Mesendoderm (in vitro differentiated cells): ENCODE data around the gene CHD6.

Experiments
- DNase-seq: peaks from one replicate; pipeline ENCODE4 v3.0.0; 2013
- H2AK5ac ChIP-seq: 2 replicates; pipeline ENCODE4 v1.6.1; 2013; ENCODE audit warnings: low read length, inconsistent platforms
- H2BK120ac ChIP-seq: 2 replicates; pipeline ENCODE4 v1.6.1; 2013; ENCODE audit warnings: low read depth, mild to moderate bottlenecking, low read length, moderate library complexity, mixed read lengths
- H2BK15ac ChIP-seq: replicated peaks from 2 replicates; pipeline ENCODE4 v1.6.1; 2013; ENCODE audit warnings: low read depth, mild to moderate bottlenecking, moderate library complexity
- H2BK5ac ChIP-seq: 2 replicates; pipeline ENCODE4 v1.6.1; 2013; ENCODE audit warnings: low read length, inconsistent platforms
- H3K18ac ChIP-seq: 2 replicates; pipeline ENCODE4 v1.6.1; 2013; ENCODE audit warnings: mild to moderate bottlenecking, low read length, mixed read lengths
- H3K23ac ChIP-seq: one replicate; pipeline ENCODE4 v1.6.1; 2013; ENCODE audit warnings: low read length
- H3K27ac ChIP-seq: 2 replicates; pipeline ENCODE4 v1.5.1; 2013; ENCODE audit warnings: low read depth, mild to moderate bottlenecking, inconsistent platforms, low read length, moderate library complexity
- H3K27me3 ChIP-seq: 2 replicates; pipeline ENCODE4 v1.6.1; 2013; ENCODE audit warnings: low read length, control low read depth, mild to moderate bottlenecking, inconsistent platforms; ENCODE audit not compliant: insufficient read depth, poor library complexity
- H3K36me3 ChIP-seq: 2 replicates; pipeline ENCODE4 v1.6.1; 2013; ENCODE audit warnings: low read length, inconsistent platforms; ENCODE audit not compliant: control insufficient read depth, insufficient read depth
- H3K4ac ChIP-seq: one replicate; pipeline ENCODE4 v1.6.1; 2013; ENCODE audit warnings: low read depth, mild to moderate bottlenecking, low read length, moderate library complexity
- H3K4me1 ChIP-seq: 2 replicates; pipeline ENCODE4 v1.6.1; 2013; ENCODE audit warnings: low read depth, low read length, inconsistent platforms; ENCODE audit not compliant: control insufficient read depth
- H3K4me2 ChIP-seq: 2 replicates; pipeline ENCODE4 v1.6.1; 2013; ENCODE audit warnings: low read length
- H3K4me3 ChIP-seq: 2 replicates; pipeline ENCODE4 v1.5.1; 2013; ENCODE audit warnings: mild to moderate bottlenecking, low read length
- H3K56ac ChIP-seq: one replicate; pipeline ENCODE4 v1.6.1; 2013; ENCODE audit warnings: low read length
- H3K79me1 ChIP-seq: 2 replicates; pipeline ENCODE4 v1.6.1; 2013; ENCODE audit warnings: low read length, inconsistent platforms
- H3K79me2 ChIP-seq: 2 replicates; pipeline ENCODE4 v1.6.1; 2013; ENCODE audit warnings: mild to moderate bottlenecking, low read length; ENCODE audit not compliant: control insufficient read depth, insufficient read depth
- H3K9ac ChIP-seq: 2 replicates; pipeline ENCODE4 v1.6.1; 2013; ENCODE audit warnings: low read length, inconsistent platforms
- H4K5ac ChIP-seq: one replicate; pipeline ENCODE4 v1.6.1; 2013; ENCODE audit warnings: low read length
- H4K8ac ChIP-seq: one replicate; pipeline ENCODE4 v1.6.1; 2013; ENCODE audit warnings: low read depth, mild to moderate bottlenecking, control low read depth, low read length, moderate library complexity
- WGBS: extraction: QIAGEN DNeasy Blood & Tissue Kit; methylation state at CpG from one replicate; pipeline ENCODE4 v1.1.7; 2013; ENCODE audit warnings: low lambda C conversion rate, missing lambda C conversion rate; ENCODE audit not compliant: insufficient coverage; ENCODE audit errors: extremely low coverage; 5-methylcytosine and 5-hydroxymethylcytosine counted together

Gene CHD6

GRCh38 chr20:41382791-41383305 lies 235.3 kb downstream of the CHD6 start:
- no CpG with 5 or more reads among the region's 7 CpGs for WGBS
- no peak for DNase-seq
- H3K27ac ChIP-seq: no peak overlapping the region

GRCh38 chr20:41380551-41381193 lies 237.5 kb downstream of the CHD6 start:
- H2BK5ac ChIP-seq: no peak overlapping the region
- no peak for DNase-seq
- H3K79me2 ChIP-seq: no peaks in the 10 kb centered on the region
- H3K4me1 ChIP-seq: no peaks in the 10 kb centered on the region
- no peaks in the 10 kb centered on the region for H3K79me1 ChIP-seq
- no peak overlapping the region for H3K56ac ChIP-seq
- H3K27me3 ChIP-seq: no peaks in the 10 kb centered on the region
- H3K23ac ChIP-seq: no peak overlapping the region
- no peak overlapping the region for H3K9ac ChIP-seq
- no peak overlapping the region for H2BK15ac ChIP-seq
- no CpG with 5 or more reads among the region's 12 CpGs for WGBS
- H2AK5ac ChIP-seq: no peak overlapping the region
- no peak overlapping the region for H3K27ac ChIP-seq
- no peak overlapping the region for H3K4me3 ChIP-seq
- H3K18ac ChIP-seq: no peak overlapping the region
- H3K36me3 ChIP-seq: no peaks in the 10 kb centered on the region
- no peak overlapping the region for H4K5ac ChIP-seq
- H4K8ac ChIP-seq: no peak overlapping the region
- no peak overlapping the region for H3K4ac ChIP-seq
- H2BK120ac ChIP-seq: no peak overlapping the region
- H3K4me2 ChIP-seq: no peak overlapping the region

More at GRCh38 chr20:41382791-41383305, 235.3 kb downstream of the CHD6 start:
- Histone ChIP-seq H3K79me2 (no peaks in the 10 kb centered on the region), H4K8ac (no peak overlapping the region), H2BK5ac (no peak overlapping the region), H2BK120ac (no peak overlapping the region), H3K4me1 (no peaks in the 10 kb centered on the region), H3K79me1 (no peaks in the 10 kb centered on the region), H3K23ac (no peak overlapping the region), H3K56ac (no peak overlapping the region), H3K18ac (no peak overlapping the region), H3K27me3 (no peaks in the 10 kb centered on the region), H2AK5ac (no peak overlapping the region), H3K4me3 (no peak overlapping the region), H3K4me2 (no peak overlapping the region), H4K5ac (no peak overlapping the region), H3K9ac (no peak overlapping the region), H3K36me3 (no peaks in the 10 kb centered on the region), H3K4ac (no peak overlapping the region), H2BK15ac (no peak overlapping the region)

GRCh38 chr20:41379551-41379950 lies 238.6 kb downstream of the CHD6 start:
- Histone ChIP-seq H2BK15ac (no peak overlapping the region), H3K36me3 (no peaks in the 10 kb centered on the region), H3K18ac (no peak overlapping the region), H2AK5ac (no peak overlapping the region), H3K79me2 (no peaks in the 10 kb centered on the region), H3K27me3 (no peaks in the 10 kb centered on the region), H4K5ac (no peak overlapping the region), H3K23ac (no peak overlapping the region), H3K79me1 (no peaks in the 10 kb centered on the region), H3K4me3 (no peak overlapping the region), H2BK5ac (no peak overlapping the region), H3K27ac (no peak overlapping the region), H3K4ac (no peak overlapping the region), H3K56ac (no peak overlapping the region), H2BK120ac (no peak overlapping the region), H3K4me2 (no peak overlapping the region), H4K8ac (no peak overlapping the region), H3K9ac (no peak overlapping the region), H3K4me1 (no peaks in the 10 kb centered on the region)
- no peak for DNase-seq
- WGBS: no CpG with 5 or more reads among the region's 2 CpGs

GRCh38 chr20:41377275-41377674 lies 240.9 kb downstream of the CHD6 start:
- H3K79me1 ChIP-seq: no peaks in the 10 kb centered on the region
- H3K9ac ChIP-seq: no peak overlapping the region
- no CpG with 5 or more reads among the region's 6 CpGs for WGBS
- no peak overlapping the region for H3K4me3 ChIP-seq
- no peaks in the 10 kb centered on the region for H3K27me3 ChIP-seq
- H4K5ac ChIP-seq: no peak overlapping the region
- no peak overlapping the region for H3K56ac ChIP-seq
- DNase-seq: no peak
- H3K36me3 ChIP-seq: no peaks in the 10 kb centered on the region
- no peak overlapping the region for H3K4me2 ChIP-seq
- H3K27ac ChIP-seq: no peak overlapping the region
- H3K23ac ChIP-seq: no peak overlapping the region
- H4K8ac ChIP-seq: no peak overlapping the region
- no peak overlapping the region for H2BK15ac ChIP-seq
- H3K4me1 ChIP-seq: no peaks in the 10 kb centered on the region
- H2AK5ac ChIP-seq: no peak overlapping the region
- no peak overlapping the region for H3K18ac ChIP-seq
- no peak overlapping the region for H2BK5ac ChIP-seq
- no peak overlapping the region for H3K4ac ChIP-seq
- H3K79me2 ChIP-seq: no peaks in the 10 kb centered on the region
- H2BK120ac ChIP-seq: no peak overlapping the region

GRCh38 chr20:41376349-41376748 lies 241.8 kb downstream of the CHD6 start:
- H2AK5ac ChIP-seq: no peak overlapping the region
- H3K27me3 ChIP-seq: no peaks in the 10 kb centered on the region

GRCh38 chr20:41375846-41376245 lies 242.3 kb downstream of the CHD6 start:
- Histone ChIP-seq H3K4me2 (no peak overlapping the region), H3K18ac (no peak overlapping the region), H2AK5ac (no peak overlapping the region), H3K79me2 (no peaks in the 10 kb centered on the region), H3K36me3 (no peaks in the 10 kb centered on the region), H3K56ac (no peak overlapping the region), H4K5ac (no peak overlapping the region), H3K4ac (no peak overlapping the region), H3K27me3 (no peaks in the 10 kb centered on the region), H3K4me3 (no peak overlapping the region), H2BK120ac (no peak overlapping the region), H2BK5ac (no peak overlapping the region), H3K27ac (no peak overlapping the region), H2BK15ac (no peak overlapping the region), H3K79me1 (no peaks in the 10 kb centered on the region), H4K8ac (no peak overlapping the region), H3K4me1 (no peaks in the 10 kb centered on the region), H3K23ac (no peak overlapping the region), H3K9ac (no peak overlapping the region)
- WGBS: no CpG with 5 or more reads among the region's 9 CpGs
- no peak for DNase-seq

More at GRCh38 chr20:41376349-41376748, 241.8 kb downstream of the CHD6 start:
- H2BK5ac ChIP-seq: no peak overlapping the region
- no peak overlapping the region for H3K18ac ChIP-seq
- no CpG with 5 or more reads among the region's 5 CpGs for WGBS
- H3K27ac ChIP-seq: no peak overlapping the region
- no peak overlapping the region for H3K23ac ChIP-seq
- no peak overlapping the region for H3K4ac ChIP-seq
- DNase-seq: no peak
- H2BK120ac ChIP-seq: no peak overlapping the region
- no peaks in the 10 kb centered on the region for H3K79me1 ChIP-seq
- H3K4me1 ChIP-seq: no peaks in the 10 kb centered on the region
- no peak overlapping the region for H4K8ac ChIP-seq
- H3K79me2 ChIP-seq: no peaks in the 10 kb centered on the region
- no peaks in the 10 kb centered on the region for H3K36me3 ChIP-seq
- H3K9ac ChIP-seq: no peak overlapping the region
- H3K4me3 ChIP-seq: no peak overlapping the region
- no peak overlapping the region for H2BK15ac ChIP-seq
- H4K5ac ChIP-seq: no peak overlapping the region
- no peak overlapping the region for H3K56ac ChIP-seq
- no peak overlapping the region for H3K4me2 ChIP-seq
